Retina (tissue), 1 donor: ENCODE measurements around the gene PALS1.

Source experiments
- DNase-seq: peaks from one replicate; pipeline ENCODE4 v3.0.0-alpha.2; 2016

The PALS1 gene

GRCh38 chr14:67241411-67242167 is at the start of gene PALS1:
Gene PALS1, plus strand, starts transcription at chr14:67241435. Its CDS starts 37,736 bp downstream, at chr14:67279171.
- peak; percentile 95 for DNase-seq

- DNase-seq = no peak
Observed at GRCh38 chr14:67191768-67192290, 49.4 kb upstream of the PALS1 start.

- DNase-seq = no peak
Observed at GRCh38 chr14:67192366-67192765, 48.9 kb upstream of the PALS1 start.

- no peak for DNase-seq
Observed at GRCh38 chr14:67195279-67195678, 46.0 kb upstream of the PALS1 start.

- no peak for DNase-seq
Observed at GRCh38 chr14:67199016-67199415, 42.2 kb upstream of the PALS1 start.

- DNase-seq = no peak
Observed at GRCh38 chr14:67207810-67208209, 33.4 kb upstream of the PALS1 start.

GRCh38 chr14:67218126-67218525 is 23.1 kb upstream of the PALS1 start:
- no peak for DNase-seq

GRCh38 chr14:67221248-67221981 is 19.8 kb upstream of the PALS1 start:
- no peak for DNase-seq

- no peak for DNase-seq
Observed at GRCh38 chr14:67221982-67222328, 19.3 kb upstream of the PALS1 start.

- DNase-seq = no peak
Observed at GRCh38 chr14:67225523-67225922, 15.7 kb upstream of the PALS1 start.

- DNase-seq = no peak
Observed at GRCh38 chr14:67228325-67228984, 12.8 kb upstream of the PALS1 start.

- no peak for DNase-seq
Observed at GRCh38 chr14:67232066-67232465, 9.2 kb upstream of the PALS1 start.

GRCh38 chr14:67232621-67233020 is 8.6 kb upstream of the PALS1 start:
- no peak for DNase-seq

- DNase-seq = no peak
Observed at GRCh38 chr14:67237591-67237990, 3.6 kb upstream of the PALS1 start.

- DNase-seq = no peak
Observed at GRCh38 chr14:67239582-67239981, 1.7 kb upstream of the PALS1 start.

GRCh38 chr14:67240168-67240932 is 885 bp upstream of the PALS1 start:
- no peak for DNase-seq

- DNase-seq = peak; percentile 97
Observed at GRCh38 chr14:67240978-67241410, 241 bp upstream of the PALS1 start.

GRCh38 chr14:67242168-67242420 is 859 bp downstream of the PALS1 start:
- no peak for DNase-seq

- no peak for DNase-seq
Observed at GRCh38 chr14:67245104-67245503, 3.9 kb downstream of the PALS1 start.

GRCh38 chr14:67251573-67252226 is 10.5 kb downstream of the PALS1 start:
- DNase-seq = no peak

GRCh38 chr14:67253076-67253635 is 11.9 kb downstream of the PALS1 start:
- DNase-seq = no peak

- DNase-seq = no peak
Observed at GRCh38 chr14:67257906-67258305, 16.7 kb downstream of the PALS1 start.
